ENCODE measurements around the gene KCNH2.

- TF ChIP-seq CTCF (IDR thresholded peaks at IDR 0.05) (no peak), POLR2A (IDR thresholded peaks at IDR 0.05) (no peak), EP300 (IDR thresholded peaks at IDR 0.05) (no peak), POLR2AphosphoS5 (IDR thresholded peaks at IDR 0.05) (no peak)
These were observed 19.5 kb downstream of the KCNH2 start for GRCh38 chr7:150958597-150958996.
